OCI-LY3 (cell line): Measurements from ENCODE around the gene WLS.

Experiments used
- EZH2phosphoT487 ChIP-seq: fragments of 200-600 bp; shearing (Covaris generic); IDR thresholded peaks from 2 replicates; pipeline ENCODE4 v1.6.1; 2018; ENCODE audit warnings: antibody characterized with exemption, mixed run types, low read depth
- TF ChIP-seq, protein P1 (sequence below): fragments of 200-600, 300-600 bp; sonication (generic); IDR thresholded peaks from 2 replicates; pipeline ENCODE4 v1.5.1; 2014; ENCODE audit warnings: antibody characterized with exemption, low read length, low read depth

DNA sequence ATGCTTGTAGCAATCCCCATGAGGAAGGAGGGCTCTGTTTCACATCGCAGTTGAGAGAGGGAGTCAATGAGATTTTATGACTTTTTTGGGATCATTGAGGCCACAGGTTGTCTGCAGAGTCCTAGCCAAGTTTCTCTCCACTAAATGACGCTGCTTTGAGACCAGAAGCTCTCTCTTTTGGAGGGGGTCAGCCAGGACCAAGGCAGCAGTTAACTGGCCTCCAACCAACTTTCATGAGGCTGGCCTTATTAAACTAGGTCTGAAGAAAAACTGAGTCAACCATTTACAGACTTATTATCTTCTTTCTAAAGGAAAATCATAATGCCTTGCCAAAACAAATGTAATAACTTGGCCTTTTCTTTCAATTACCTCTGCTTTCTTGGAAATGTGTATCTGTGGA is 8.6 kb downstream of the WLS start:
- TF ChIP-seq, protein P1, sequence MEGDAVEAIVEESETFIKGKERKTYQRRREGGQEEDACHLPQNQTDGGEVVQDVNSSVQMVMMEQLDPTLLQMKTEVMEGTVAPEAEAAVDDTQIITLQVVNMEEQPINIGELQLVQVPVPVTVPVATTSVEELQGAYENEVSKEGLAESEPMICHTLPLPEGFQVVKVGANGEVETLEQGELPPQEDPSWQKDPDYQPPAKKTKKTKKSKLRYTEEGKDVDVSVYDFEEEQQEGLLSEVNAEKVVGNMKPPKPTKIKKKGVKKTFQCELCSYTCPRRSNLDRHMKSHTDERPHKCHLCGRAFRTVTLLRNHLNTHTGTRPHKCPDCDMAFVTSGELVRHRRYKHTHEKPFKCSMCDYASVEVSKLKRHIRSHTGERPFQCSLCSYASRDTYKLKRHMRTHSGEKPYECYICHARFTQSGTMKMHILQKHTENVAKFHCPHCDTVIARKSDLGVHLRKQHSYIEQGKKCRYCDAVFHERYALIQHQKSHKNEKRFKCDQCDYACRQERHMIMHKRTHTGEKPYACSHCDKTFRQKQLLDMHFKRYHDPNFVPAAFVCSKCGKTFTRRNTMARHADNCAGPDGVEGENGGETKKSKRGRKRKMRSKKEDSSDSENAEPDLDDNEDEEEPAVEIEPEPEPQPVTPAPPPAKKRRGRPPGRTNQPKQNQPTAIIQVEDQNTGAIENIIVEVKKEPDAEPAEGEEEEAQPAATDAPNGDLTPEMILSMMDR, result no peak
- no peak for TF ChIP-seq EZH2phosphoT487
